KMS-11 (cell line): Measurements from ENCODE around the gene SLC43A3.

ENCODE experiments used
- H2AFZ ChIP-seq: fragments of 200-600 bp; sonication (generic); 2 replicates; pipeline ENCODE4 v1.6.1; 2016; ENCODE audit warnings: antibody characterized with exemption, mixed run types, low read depth
- H3K27ac ChIP-seq: fragments of 200-600 bp; sonication (generic); 2 replicates; pipeline ENCODE4 v1.6.1; 2016; ENCODE audit warnings: mild to moderate bottlenecking, mixed run types
- H3K27me3 ChIP-seq: fragments of 200-600 bp; sonication (generic); 2 replicates; pipeline ENCODE4 v1.6.1; 2017; ENCODE audit warnings: mild to moderate bottlenecking, low read depth, mixed run types, moderate library complexity; ENCODE audit not compliant: insufficient read depth
- H3K36me3 ChIP-seq: fragments of 200-600 bp; sonication (generic); 2 replicates; pipeline ENCODE4 v1.6.1; 2017; ENCODE audit warnings: mild to moderate bottlenecking, mixed run types; ENCODE audit not compliant: insufficient read depth
- H3K4me1 ChIP-seq: fragments of 200-600 bp; sonication (generic); 2 replicates; pipeline ENCODE4 v1.6.1; 2016; ENCODE audit warnings: mild to moderate bottlenecking, low read depth, mixed run types; ENCODE audit not compliant: poor library complexity, severe bottlenecking
- H3K4me2 ChIP-seq: fragments of 200-600 bp; sonication (generic); 2 replicates; pipeline ENCODE4 v1.7.0; 2016; ENCODE audit warnings: mild to moderate bottlenecking, mixed run types
- H3K4me3 ChIP-seq: fragments of 200-600 bp; sonication (generic); IDR thresholded peaks from 2 replicates; pipeline ENCODE4 v1.6.1; 2017; ENCODE audit warnings: low read depth, low read length, mixed read lengths; ENCODE audit not compliant: insufficient read depth
- H3K79me2 ChIP-seq: fragments of 200-600 bp; sonication (generic); 2 replicates; pipeline ENCODE4 v1.6.1; 2016; ENCODE audit warnings: low read depth, mixed run types; ENCODE audit not compliant: insufficient read depth
- H3K9ac ChIP-seq: fragments of 200-600 bp; sonication (generic); 2 replicates; pipeline ENCODE4 v1.6.1; 2016; ENCODE audit warnings: mild to moderate bottlenecking, mixed run types
- H4K20me1 ChIP-seq: fragments of 200-600 bp; sonication (generic); 2 replicates; pipeline ENCODE4 v1.6.1; 2016; ENCODE audit warnings: mild to moderate bottlenecking, mixed run types; ENCODE audit not compliant: insufficient read depth
- CTCF ChIP-seq: fragments of 200-600 bp; sonication (generic); conservative IDR thresholded peaks from 2 replicates; pipeline ENCODE4 v1.6.1; 2017; ENCODE audit warnings: low read depth, mild to moderate bottlenecking, antibody characterized with exemption, low read length, moderate library complexity, mixed read lengths

Gene SLC43A3

GRCh38 chr11:57402188-57403002 is 24.5 kb downstream of the SLC43A3 start:
- H2AFZ ChIP-seq = no peak overlapping the region

DNA sequence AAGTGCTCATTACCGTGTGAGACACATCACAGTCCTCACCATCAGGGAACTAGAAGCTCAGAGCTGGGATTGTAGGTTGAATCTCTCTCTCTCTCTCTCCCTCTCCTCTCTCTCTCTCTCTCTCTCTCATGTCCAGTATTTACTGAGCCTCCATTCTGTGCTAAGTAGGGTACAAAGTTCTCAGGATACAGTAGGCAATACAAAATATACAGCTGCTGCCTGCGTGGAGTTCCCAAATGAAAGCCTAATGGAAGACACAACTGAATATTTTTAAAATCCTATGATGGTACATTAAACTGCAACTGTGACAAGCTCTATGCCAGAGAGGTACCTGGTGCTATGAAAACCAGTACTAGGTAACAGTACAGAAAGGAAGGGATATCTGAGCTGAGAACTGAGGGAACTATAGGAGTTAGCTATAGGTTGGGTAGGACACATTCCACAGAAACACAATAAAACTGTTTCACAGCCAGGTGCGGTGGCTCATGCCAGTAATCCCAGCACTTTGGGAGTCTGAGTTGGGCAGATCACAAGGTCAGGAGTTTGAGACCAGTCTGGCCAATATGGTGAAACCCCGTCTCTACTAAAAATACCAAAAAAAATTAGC is 26.8 kb downstream of the SLC43A3 start:
- Histone ChIP-seq H3K4me1 (no peaks in the 10 kb centered on the region), H4K20me1 (no peaks in the 10 kb centered on the region), H2AFZ (no peak overlapping the region), H3K9ac (no peak overlapping the region), H3K4me3 (no peak overlapping the region), H3K79me2 (no peaks in the 10 kb centered on the region), H3K4me2 (no peak overlapping the region), H3K36me3 (no peaks in the 10 kb centered on the region), H3K27me3 (no peaks in the 10 kb centered on the region), H3K27ac (no peak overlapping the region)
- no peak for TF ChIP-seq CTCF

More at GRCh38 chr11:57402188-57403002, 24.5 kb downstream of the SLC43A3 start:
- Histone ChIP-seq H3K4me2 (no peak overlapping the region), H3K27ac (no peak overlapping the region), H3K4me1 (no peaks in the 10 kb centered on the region), H3K27me3 (no peaks in the 10 kb centered on the region), H3K9ac (no peak overlapping the region), H3K4me3 (no peak overlapping the region), H3K79me2 (no peaks in the 10 kb centered on the region), H4K20me1 (no peaks in the 10 kb centered on the region), H3K36me3 (no peaks in the 10 kb centered on the region)
- TF ChIP-seq CTCF = no peak

- no peaks in the 10 kb centered on the region for H3K79me2 ChIP-seq
- no peaks in the 10 kb centered on the region for H3K4me1 ChIP-seq
- no peaks in the 10 kb centered on the region for H4K20me1 ChIP-seq
- no peaks in the 10 kb centered on the region for H3K27me3 ChIP-seq
- no peak overlapping the region for H3K9ac ChIP-seq
- no peak overlapping the region for H3K4me2 ChIP-seq
- H3K27ac ChIP-seq = no peak overlapping the region
- H3K36me3 ChIP-seq = no peaks in the 10 kb centered on the region
- H2AFZ ChIP-seq = no peak overlapping the region
- TF ChIP-seq CTCF = no peak
- H3K4me3 ChIP-seq = no peak overlapping the region
These were observed 27.7 kb downstream of the SLC43A3 start for GRCh38 chr11:57399221-57399620.

DNA sequence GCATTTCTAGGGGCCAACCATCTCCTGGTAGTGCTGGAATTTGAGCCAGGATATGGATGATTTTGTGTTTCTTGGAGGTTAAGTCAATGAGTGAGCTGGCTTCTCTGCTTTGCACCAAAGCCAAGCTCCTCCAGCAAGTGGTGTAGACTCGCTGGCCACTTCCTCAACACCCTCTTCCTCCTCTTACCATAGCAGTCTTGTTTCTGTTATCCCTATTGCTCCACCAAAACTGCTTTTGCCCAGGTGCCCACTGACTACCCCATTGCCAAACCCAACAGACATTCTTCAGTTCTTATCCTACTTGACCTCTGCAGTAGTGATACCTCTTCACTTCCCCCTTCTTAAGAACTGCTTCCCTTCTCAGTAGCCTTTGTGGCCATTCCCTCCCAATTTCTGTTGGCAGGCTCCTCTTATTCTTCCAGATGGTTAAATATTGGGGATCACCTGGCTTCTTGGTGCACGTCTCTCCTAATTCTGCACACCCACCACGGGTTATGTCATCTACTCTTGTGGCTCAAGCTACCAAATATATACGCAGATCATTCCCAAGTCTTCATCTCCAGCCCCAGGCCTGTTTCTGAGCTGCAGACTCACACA is 29.4 kb downstream of the SLC43A3 start:
- Histone ChIP-seq H2AFZ (no peak overlapping the region), H3K4me2 (no peak overlapping the region), H4K20me1 (no peaks in the 10 kb centered on the region), H3K79me2 (no peaks in the 10 kb centered on the region), H3K4me3 (no peak overlapping the region), H3K36me3 (no peaks in the 10 kb centered on the region), H3K27me3 (no peaks in the 10 kb centered on the region), H3K27ac (no peak overlapping the region), H3K9ac (no peak overlapping the region), H3K4me1 (no peaks in the 10 kb centered on the region)
- TF ChIP-seq CTCF = no peak
